Loucy (cell line): ENCODE measurements around the gene C13orf46.

Source experiments
- H2AFZ ChIP-seq: fragments of 200-600 bp; sonication (generic); 2 replicates; pipeline ENCODE4 v1.6.0; 2016; ENCODE audit warnings: antibody characterized with exemption, mild to moderate bottlenecking, low read length, moderate library complexity
- H3F3A ChIP-seq: fragments of 200-600 bp; 2 replicates; pipeline ENCODE4 v1.6.0; 2016; ENCODE audit warnings: antibody characterized with exemption, low read depth, mild to moderate bottlenecking
- H3K27me3 ChIP-seq: fragments of 200-600 bp; sonication (generic); 2 replicates; pipeline ENCODE4 v1.6.1; 2014; ENCODE audit warnings: low read length, mild to moderate bottlenecking; ENCODE audit not compliant: insufficient read depth, poor library complexity, severe bottlenecking
- H3K36me3 ChIP-seq: fragments of 200-600 bp; sonication (generic); 2 replicates; pipeline ENCODE4 v1.6.1; 2016; ENCODE audit warnings: low read length; ENCODE audit not compliant: insufficient read depth
- H3K4me1 ChIP-seq: fragments of 200-600 bp; sonication (generic); 2 replicates; pipeline ENCODE4 v1.5.1; 2014; ENCODE audit warnings: low read length, mild to moderate bottlenecking; ENCODE audit not compliant: insufficient read depth, poor library complexity, severe bottlenecking
- H3K4me2 ChIP-seq: fragments of 200-600 bp; sonication (generic); 2 replicates; pipeline ENCODE4 v1.6.0; 2014; ENCODE audit warnings: antibody characterized with exemption, low read length, low read depth, mild to moderate bottlenecking; ENCODE audit not compliant: poor library complexity, severe bottlenecking
- H3K4me3 ChIP-seq: fragments of 200-600 bp; sonication (generic); 2 replicates; pipeline ENCODE4 v1.5.1; 2014; ENCODE audit warnings: low read length, mild to moderate bottlenecking, mixed read lengths; ENCODE audit not compliant: poor library complexity, severe bottlenecking
- H3K79me2 ChIP-seq: fragments of 200-600 bp; sonication (generic); 2 replicates; pipeline ENCODE4 v1.6.1; 2014; ENCODE audit warnings: low read length; ENCODE audit not compliant: insufficient read depth
- H3K9ac ChIP-seq: fragments of 200-600 bp; sonication (generic); 2 replicates; pipeline ENCODE4 v1.6.0; 2014; ENCODE audit warnings: mild to moderate bottlenecking, low read depth, low read length, moderate library complexity; ENCODE audit not compliant: poor library complexity, severe bottlenecking
- H3K9me2 ChIP-seq: fragments of 200-600 bp; sonication (generic); replicated peaks from 2 replicates; pipeline ENCODE4 v1.6.1; 2016; ENCODE audit warnings: low read depth, low read length, mixed read lengths
- H3K9me3 ChIP-seq: fragments of 200-600 bp; sonication (generic); 2 replicates; pipeline ENCODE4 v1.6.1; 2014; ENCODE audit warnings: mild to moderate bottlenecking, antibody characterized with exemption, low read length, low read depth; ENCODE audit not compliant: insufficient read depth
- H4K20me1 ChIP-seq: fragments of 200-600 bp; sonication (generic); 2 replicates; pipeline ENCODE4 v1.6.0; 2014; ENCODE audit warnings: antibody characterized with exemption, low read length, mild to moderate bottlenecking; ENCODE audit not compliant: insufficient read depth, poor library complexity, severe bottlenecking
- CTCF ChIP-seq: fragments of 200-600 bp; sonication (generic); conservative IDR thresholded peaks from 2 replicates; pipeline ENCODE4 v1.5.1; 2014; ENCODE audit warnings: mild to moderate bottlenecking, antibody characterized with exemption, low read length
- EZH2phosphoT487 ChIP-seq: fragments of 200-600 bp; IDR thresholded peaks from 2 replicates; pipeline ENCODE4 v1.6.1; 2018; ENCODE audit warnings: antibody characterized with exemption, mild to moderate bottlenecking, moderate library complexity, borderline replicate concordance

Gene C13orf46

GRCh38 chr13:113982296-113982661 is 8.4 kb upstream of the C13orf46 start:
- H3F3A ChIP-seq = no peaks in the 10 kb centered on the region
- H3K9ac ChIP-seq = no peak overlapping the region
- no peaks in the 10 kb centered on the region for H4K20me1 ChIP-seq
- no peaks in the 10 kb centered on the region for H3K9me2 ChIP-seq
- H3K36me3 ChIP-seq = peaks cover 18% of the 10 kb centered on the region; the same call in 1 of the 2 replicates
- H3K4me1 ChIP-seq = no peaks in the 10 kb centered on the region
- no peaks in the 10 kb centered on the region for H3K27me3 ChIP-seq
- H3K4me2 ChIP-seq = no peak overlapping the region
- no peaks in the 10 kb centered on the region for H3K9me3 ChIP-seq
- TF ChIP-seq CTCF (no peak), EZH2phosphoT487 (no peak)
- no peaks in the 10 kb centered on the region for H3K79me2 ChIP-seq
- no peak overlapping the region for H3K4me3 ChIP-seq
- H2AFZ ChIP-seq = no peak overlapping the region

GRCh38 chr13:113981611-113982295 is 7.9 kb upstream of the C13orf46 start:
- Histone ChIP-seq H2AFZ (no peak overlapping the region), H3K9me3 (no peaks in the 10 kb centered on the region), H3K79me2 (no peaks in the 10 kb centered on the region), H4K20me1 (no peaks in the 10 kb centered on the region), H3K9ac (no peak overlapping the region), H3K4me3 (no peak overlapping the region), H3K36me3 (peaks cover 22% of the 10 kb centered on the region; the same call in 1 of the 2 replicates), H3F3A (no peaks in the 10 kb centered on the region), H3K9me2 (no peaks in the 10 kb centered on the region), H3K4me1 (no peaks in the 10 kb centered on the region), H3K4me2 (no peak overlapping the region), H3K27me3 (no peaks in the 10 kb centered on the region)
- TF ChIP-seq EZH2phosphoT487 = no peak
- no peak for TF ChIP-seq CTCF

GRCh38 chr13:113981194-113981605 is 7.3 kb upstream of the C13orf46 start:
- Histone ChIP-seq H3K9me3 (no peaks in the 10 kb centered on the region), H3K79me2 (no peaks in the 10 kb centered on the region), H3F3A (no peaks in the 10 kb centered on the region), H3K4me2 (no peak overlapping the region), H3K4me1 (no peaks in the 10 kb centered on the region), H4K20me1 (no peaks in the 10 kb centered on the region), H3K4me3 (no peak overlapping the region), H3K9me2 (no peaks in the 10 kb centered on the region), H2AFZ (no peak overlapping the region), H3K27me3 (no peaks in the 10 kb centered on the region), H3K36me3 (peaks cover 22% of the 10 kb centered on the region; the same call in 1 of the 2 replicates), H3K9ac (no peak overlapping the region)
- TF ChIP-seq CTCF (no peak), EZH2phosphoT487 (no peak)
